HepG2 (cell line): ENCODE results near the gene ADAMTSL4. TPM values are rescaled to one million over a fixed set of nuclear protein-coding genes. Genes with fewer than 3 reads are reported as not detected.

ENCODE experiments used
- AKAP8 ChIP-seq: sonication (generic); formaldehyde crosslinking; IDR thresholded peaks from 2 replicates; pipeline ENCODE4 v1.5.1; 2020; ENCODE audit warnings: mild to moderate bottlenecking, missing genetic modification reagents
- ATRX ChIP-seq: sonication (generic); formaldehyde crosslinking; IDR thresholded peaks from 2 replicates; pipeline ENCODE4 v1.4.0; 2020; ENCODE audit warnings: missing genetic modification reagents, borderline replicate concordance
- BCL6 ChIP-seq: IDR thresholded peaks from 2 replicates; pipeline ENCODE4 v1.6.1; 2016; ENCODE audit warnings: missing genetic modification reagents, missing compliant biosample characterization
- CCAR2 ChIP-seq: fragments of 200-400 bp; formaldehyde crosslinking; optimal IDR thresholded peaks from 2 replicates; pipeline ENCODE3; 2018; ENCODE audit warnings: low read depth, mild to moderate bottlenecking, low read length, moderate library complexity
- FOXM1 ChIP-seq: sonication (generic); formaldehyde crosslinking; IDR thresholded peaks from 2 replicates; pipeline ENCODE4 v1.5.0; 2020; ENCODE audit warnings: missing genetic modification reagents
- GTF2F1 ChIP-seq: fragments of 150-350 bp; IDR thresholded peaks from 2 replicates; pipeline ENCODE4 v1.6.1; 2014; ENCODE audit warnings: low read length
- HDAC1 ChIP-seq: sonication (generic); formaldehyde crosslinking; IDR thresholded peaks from 2 replicates; pipeline ENCODE4 v1.5.1; 2020; ENCODE audit warnings: mild to moderate bottlenecking, missing genetic modification reagents
- HNRNPK ChIP-seq: fragments of 200-400 bp; formaldehyde crosslinking; IDR thresholded peaks from 2 replicates; pipeline ENCODE4 v1.6.1; 2018; ENCODE audit warnings: low read length, low read depth, moderate library complexity, mild to moderate bottlenecking; ENCODE audit not compliant: poor library complexity, severe bottlenecking
- HOXA3 ChIP-seq: sonication (generic); formaldehyde crosslinking; IDR thresholded peaks from 2 replicates; pipeline ENCODE4 v1.5.0; 2020; ENCODE audit warnings: missing genetic modification reagents
- MIER3 ChIP-seq: IDR thresholded peaks from 2 replicates; pipeline ENCODE4 v1.6.1; 2016; ENCODE audit warnings: missing compliant biosample characterization, borderline replicate concordance
- NFE2L1 ChIP-seq: sonication (generic); formaldehyde crosslinking; IDR thresholded peaks from 2 replicates; pipeline ENCODE4 v1.4.0; 2020; ENCODE audit warnings: missing genetic modification reagents, mild to moderate bottlenecking, borderline replicate concordance
- RELA ChIP-seq: sonication (generic); formaldehyde crosslinking; IDR thresholded peaks from 2 replicates; pipeline ENCODE4 v1.4.0; 2020; ENCODE audit warnings: missing genetic modification reagents
- TOE1 ChIP-seq: sonication (generic); formaldehyde crosslinking; IDR thresholded peaks from 2 replicates; pipeline ENCODE4 v1.4.0; 2020; ENCODE audit warnings: mild to moderate bottlenecking, missing genetic modification reagents
- ZFP90 ChIP-seq: sonication (generic); formaldehyde crosslinking; IDR thresholded peaks from 2 replicates; pipeline ENCODE4 v1.8.0; 2022; ENCODE audit warnings: missing genetic modification reagents, mild to moderate bottlenecking, inconsistent platforms, borderline replicate concordance
- ZNF101 ChIP-seq: sonication (generic); formaldehyde crosslinking; IDR thresholded peaks from 2 replicates; pipeline ENCODE4 v1.4.0; 2020; ENCODE audit warnings: mild to moderate bottlenecking, low read depth, missing genetic modification reagents, borderline replicate concordance
- ZNF3 ChIP-seq: IDR thresholded peaks from 2 replicates; pipeline ENCODE4 v1.7.0; 2017; ENCODE audit warnings: inconsistent platforms
- ZNF354B ChIP-seq: sonication (generic); formaldehyde crosslinking; IDR thresholded peaks from 2 replicates; pipeline ENCODE4 v1.8.0; 2022; ENCODE audit warnings: mild to moderate bottlenecking, missing genetic modification reagents
- ZNF552 ChIP-seq: sonication (generic); formaldehyde crosslinking; IDR thresholded peaks from 2 replicates; pipeline ENCODE4 v1.9.0; 2022; ENCODE audit warnings: missing genetic modification reagents, mild to moderate bottlenecking, borderline replicate concordance
- ZNF670 ChIP-seq: sonication (generic); formaldehyde crosslinking; IDR thresholded peaks from 2 replicates; pipeline ENCODE4 v1.8.0; 2022; ENCODE audit warnings: mild to moderate bottlenecking, missing genetic modification reagents, borderline replicate concordance
- ZNF7 ChIP-seq: IDR thresholded peaks from 2 replicates; pipeline ENCODE4 v1.6.1; 2016; ENCODE audit warnings: missing biosample characterization, missing genetic modification reagents
- ZNF850 ChIP-seq: sonication (generic); formaldehyde crosslinking; conservative IDR thresholded peaks from 2 replicates; pipeline ENCODE4 v1.9.0; 2021; ENCODE audit warnings: mild to moderate bottlenecking, missing genetic modification reagents
- polyA plus RNA-seq, 8 experiments: library from polyadenylated mRNA; depleted of rRNA in 3 of 8; stranded (reverse) in 7 of 8; unstranded in 1 of 8; fragments of >200 nt; fragmentation: Illumina TruSeq in 4 of 8; extraction: Trizol in 4 of 8; gene quantifications; 2 replicates each; pipeline versions ENCODE4 v1.2.1 to v1.2.3, GENCODE V29; 2011 to 2016; ENCODE audit warnings: low read depth in 4 of 8, missing spikeins in 1 of 8, mixed read lengths in 1 of 8; ENCODE audit not compliant: insufficient read depth in 1 of 8
- total RNA-seq, 5 experiments: library from RNA; depleted of rRNA; stranded (reverse); fragments of >200 nt; fragmentation: Illumina TruSeq; extraction: Trizol; gene quantifications; 2 replicates each; pipeline ENCODE4 v1.2.3, GENCODE V29; 2016; ENCODE audit warnings: low read depth in 1 of 5
- TF ChIP-seq, protein P1 (sequence below): sonication (generic); formaldehyde crosslinking; IDR thresholded peaks from 2 replicates; pipeline ENCODE4 v1.9.0; 2021; ENCODE audit warnings: mild to moderate bottlenecking, missing genetic modification reagents
- TF ChIP-seq, protein P2 (sequence below): sonication (generic); formaldehyde crosslinking; IDR thresholded peaks from 2 replicates; pipeline ENCODE4 v1.9.0; 2021; ENCODE audit warnings: missing genetic modification reagents, mild to moderate bottlenecking, borderline replicate concordance

The ADAMTSL4 gene
- total and polyA plus RNA-seq, 2 of the 13 experiments (the other 11 are each of a cell fraction or from before 2014, with no cell fraction given), result 3.9 to 16.4 TPM

DNA sequence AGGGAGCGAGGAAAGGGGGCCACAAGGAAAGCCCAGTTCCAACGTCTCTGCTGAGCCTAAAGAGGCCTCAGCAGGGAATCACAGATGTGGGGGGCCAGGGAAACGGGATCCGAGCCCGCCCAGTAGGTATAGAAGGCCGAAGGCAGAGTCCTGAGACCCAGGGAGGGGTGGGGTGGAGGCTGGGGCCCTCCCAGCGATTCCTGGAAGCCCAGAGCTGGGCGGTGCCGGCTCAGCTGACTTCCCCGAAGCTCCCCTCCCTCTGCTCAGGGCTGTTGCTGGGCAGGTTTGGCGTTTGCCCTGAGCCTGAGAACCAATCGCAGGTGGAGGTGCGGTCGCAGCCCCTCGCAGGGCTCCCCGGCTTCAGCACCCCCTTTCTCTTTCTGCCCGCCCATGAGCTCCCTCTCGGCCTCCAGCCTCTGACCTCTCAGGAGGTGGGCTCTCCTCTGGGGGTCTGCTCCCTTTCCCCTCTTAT lies 12.8 kb downstream of the ADAMTSL4 start (continued):
- TF ChIP-seq, protein P1, sequence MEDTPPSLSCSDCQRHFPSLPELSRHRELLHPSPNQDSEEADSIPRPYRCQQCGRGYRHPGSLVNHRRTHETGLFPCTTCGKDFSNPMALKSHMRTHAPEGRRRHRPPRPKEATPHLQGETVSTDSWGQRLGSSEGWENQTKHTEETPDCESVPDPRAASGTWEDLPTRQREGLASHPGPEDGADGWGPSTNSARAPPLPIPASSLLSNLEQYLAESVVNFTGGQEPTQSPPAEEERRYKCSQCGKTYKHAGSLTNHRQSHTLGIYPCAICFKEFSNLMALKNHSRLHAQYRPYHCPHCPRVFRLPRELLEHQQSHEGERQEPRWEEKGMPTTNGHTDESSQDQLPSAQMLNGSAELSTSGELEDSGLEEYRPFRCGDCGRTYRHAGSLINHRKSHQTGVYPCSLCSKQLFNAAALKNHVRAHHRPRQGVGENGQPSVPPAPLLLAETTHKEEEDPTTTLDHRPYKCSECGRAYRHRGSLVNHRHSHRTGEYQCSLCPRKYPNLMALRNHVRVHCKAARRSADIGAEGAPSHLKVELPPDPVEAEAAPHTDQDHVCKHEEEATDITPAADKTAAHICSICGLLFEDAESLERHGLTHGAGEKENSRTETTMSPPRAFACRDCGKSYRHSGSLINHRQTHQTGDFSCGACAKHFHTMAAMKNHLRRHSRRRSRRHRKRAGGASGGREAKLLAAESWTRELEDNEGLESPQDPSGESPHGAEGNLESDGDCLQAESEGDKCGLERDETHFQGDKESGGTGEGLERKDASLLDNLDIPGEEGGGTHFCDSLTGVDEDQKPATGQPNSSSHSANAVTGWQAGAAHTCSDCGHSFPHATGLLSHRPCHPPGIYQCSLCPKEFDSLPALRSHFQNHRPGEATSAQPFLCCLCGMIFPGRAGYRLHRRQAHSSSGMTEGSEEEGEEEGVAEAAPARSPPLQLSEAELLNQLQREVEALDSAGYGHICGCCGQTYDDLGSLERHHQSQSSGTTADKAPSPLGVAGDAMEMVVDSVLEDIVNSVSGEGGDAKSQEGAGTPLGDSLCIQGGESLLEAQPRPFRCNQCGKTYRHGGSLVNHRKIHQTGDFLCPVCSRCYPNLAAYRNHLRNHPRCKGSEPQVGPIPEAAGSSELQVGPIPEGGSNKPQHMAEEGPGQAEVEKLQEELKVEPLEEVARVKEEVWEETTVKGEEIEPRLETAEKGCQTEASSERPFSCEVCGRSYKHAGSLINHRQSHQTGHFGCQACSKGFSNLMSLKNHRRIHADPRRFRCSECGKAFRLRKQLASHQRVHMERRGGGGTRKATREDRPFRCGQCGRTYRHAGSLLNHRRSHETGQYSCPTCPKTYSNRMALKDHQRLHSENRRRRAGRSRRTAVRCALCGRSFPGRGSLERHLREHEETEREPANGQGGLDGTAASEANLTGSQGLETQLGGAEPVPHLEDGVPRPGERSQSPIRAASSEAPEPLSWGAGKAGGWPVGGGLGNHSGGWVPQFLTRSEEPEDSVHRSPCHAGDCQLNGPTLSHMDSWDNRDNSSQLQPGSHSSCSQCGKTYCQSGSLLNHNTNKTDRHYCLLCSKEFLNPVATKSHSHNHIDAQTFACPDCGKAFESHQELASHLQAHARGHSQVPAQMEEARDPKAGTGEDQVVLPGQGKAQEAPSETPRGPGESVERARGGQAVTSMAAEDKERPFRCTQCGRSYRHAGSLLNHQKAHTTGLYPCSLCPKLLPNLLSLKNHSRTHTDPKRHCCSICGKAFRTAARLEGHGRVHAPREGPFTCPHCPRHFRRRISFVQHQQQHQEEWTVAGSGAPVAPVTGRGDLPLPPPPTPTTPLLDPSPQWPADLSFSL (CRISPR knock-in tag), result no peak
- TF ChIP-seq ZNF3 (CRISPR knock-in tag) (no peak), FOXM1 (CRISPR knock-in tag) (no peak), NFE2L1 (CRISPR knock-in tag) (no peak), HNRNPK (peak; percentile 48), ZNF101 (CRISPR knock-in tag) (no peak), TOE1 (CRISPR knock-in tag) (no peak), ZNF7 (no peak), ZNF670 (CRISPR knock-in tag) (no peak), CCAR2 (no peak), ZNF552 (CRISPR knock-in tag) (no peak), ATRX (CRISPR knock-in tag) (no peak), HDAC1 (CRISPR knock-in tag) (peak; percentile 43; the same call in 1 of the 2 replicates), GTF2F1 (no peak), RELA (peak; percentile 63; the same call in 1 of the 2 replicates), AKAP8 (peak; percentile 58; the same call in 1 of the 2 replicates), ZFP90 (CRISPR knock-in tag) (no peak), ZNF850 (CRISPR knock-in tag) (peak; percentile 72; the same call in 1 of the 2 replicates), ZNF354B (CRISPR knock-in tag) (no peak), BCL6 (peak; percentile 97), HOXA3 (CRISPR knock-in tag) (peak; percentile 27; the same call in 1 of the 2 replicates), MIER3 (CRISPR knock-in tag) (peak; percentile 87; the same call in 1 of the 2 replicates)
- TF ChIP-seq, protein P2, sequence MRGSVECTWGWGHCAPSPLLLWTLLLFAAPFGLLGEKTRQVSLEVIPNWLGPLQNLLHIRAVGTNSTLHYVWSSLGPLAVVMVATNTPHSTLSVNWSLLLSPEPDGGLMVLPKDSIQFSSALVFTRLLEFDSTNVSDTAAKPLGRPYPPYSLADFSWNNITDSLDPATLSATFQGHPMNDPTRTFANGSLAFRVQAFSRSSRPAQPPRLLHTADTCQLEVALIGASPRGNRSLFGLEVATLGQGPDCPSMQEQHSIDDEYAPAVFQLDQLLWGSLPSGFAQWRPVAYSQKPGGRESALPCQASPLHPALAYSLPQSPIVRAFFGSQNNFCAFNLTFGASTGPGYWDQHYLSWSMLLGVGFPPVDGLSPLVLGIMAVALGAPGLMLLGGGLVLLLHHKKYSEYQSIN (CRISPR knock-in tag), result no peak
